Measurements from ENCODE around the gene SAP30BP. TPM values are rescaled to one million over a fixed set of nuclear protein-coding genes. Genes with fewer than 3 reads are reported as not detected.

The SAP30BP gene
- polyA plus RNA-seq, 1 donor (not counting 4 experiments of a cell fraction or from before 2014, with no cell fraction given) = 99.0 TPM

- Histone ChIP-seq H2AFZ (ENCODE audit: control insufficient read depth, low read length) (no peak overlapping the region), H3K36me3 (ENCODE audit: control insufficient read depth in 2 of 2, extremely low read depth in 1 of 2, insufficient read depth in 2 of 2, low read length in 2 of 2) (peaks cover 58 to 75% of the 10 kb centered on the region in 2 experiments), H3K9ac (ENCODE audit: control insufficient read depth, extremely low read depth, insufficient read depth, low read length) (no peak overlapping the region), H3K9me1 (ENCODE audit: control insufficient read depth, extremely low read depth, insufficient read depth, low read length) (no peaks in the 10 kb centered on the region), H3K27ac (ENCODE audit: control insufficient read depth, insufficient read depth, low read length) (no peak overlapping the region), H3K4me1 (ENCODE audit: control insufficient read depth, extremely low read depth, insufficient read depth, low read length) (no peaks in the 10 kb centered on the region), H4K20me1 (ENCODE audit: control insufficient read depth, extremely low read depth, insufficient read depth, low read length) (peaks cover 80% of the 10 kb centered on the region), H3K27me3 (ENCODE audit: control insufficient read depth, extremely low read depth, insufficient read depth, low read length) (no peaks in the 10 kb centered on the region), H3K4me3 (ENCODE audit: control insufficient read depth in 2 of 3, extremely low read depth in 1 of 3, insufficient read depth in 2 of 3, low read depth in 1 of 3, low read length in 3 of 3) (no peak overlapping the region), H3K4me2 (ENCODE audit: control insufficient read depth, extremely low read depth, insufficient read depth, low read depth, low read length) (no peak overlapping the region), H3K9me3 (ENCODE audit: control insufficient read depth, low read depth, low read length) (no peaks in the 10 kb centered on the region), H3K79me2 (ENCODE audit: control insufficient read depth, insufficient read depth, low read length) (peaks cover 8% of the 10 kb centered on the region)
- DNase-seq (ENCODE audit: low read depth, low spot score) = no peak
- no peak for FAIRE-seq
- dilution Hi-C loops (cut with MboI; ENCODE audit: extremely low pct_ligation_motif_present, low sequenced_read_pairs) = no loop called here
- no peak for TF ChIP-seq EZH2 (IDR thresholded peaks at IDR 0.05; ENCODE audit: low read length)
- TF ChIP-seq CTCF (optimal IDR thresholded peaks at IDR 0.05 in 1 of 3, IDR thresholded peaks at IDR 0.05 in 1 of 3, conservative IDR thresholded peaks at IDR 0.05 in 1 of 3; ENCODE audit: extremely low read depth in 1 of 3, insufficient read depth in 2 of 3, low read length in 3 of 3) = peak in 1 of 3 experiments; percentile 7
Observed at GRCh38 chr17:75755205-75755901, 88.2 kb downstream of the SAP30BP start.

GRCh38 chr17:75755990-75756389 is 88.9 kb downstream of the SAP30BP start:
- Histone ChIP-seq H3K27ac (ENCODE audit: control insufficient read depth, insufficient read depth, low read length) (no peak overlapping the region), H3K36me3 (ENCODE audit: control insufficient read depth in 2 of 2, extremely low read depth in 1 of 2, insufficient read depth in 2 of 2, low read length in 2 of 2) (peaks cover 52 to 68% of the 10 kb centered on the region in 2 experiments), H3K9me3 (ENCODE audit: control insufficient read depth, low read depth, low read length) (no peaks in the 10 kb centered on the region), H4K20me1 (ENCODE audit: control insufficient read depth, extremely low read depth, insufficient read depth, low read length) (peaks cover 77% of the 10 kb centered on the region), H3K4me1 (ENCODE audit: control insufficient read depth, extremely low read depth, insufficient read depth, low read length) (no peaks in the 10 kb centered on the region), H3K4me3 (ENCODE audit: control insufficient read depth in 2 of 3, extremely low read depth in 1 of 3, insufficient read depth in 2 of 3, low read depth in 1 of 3, low read length in 3 of 3) (no peak overlapping the region), H3K9me1 (ENCODE audit: control insufficient read depth, extremely low read depth, insufficient read depth, low read length) (no peaks in the 10 kb centered on the region), H3K79me2 (ENCODE audit: control insufficient read depth, insufficient read depth, low read length) (peaks cover 3% of the 10 kb centered on the region), H3K27me3 (ENCODE audit: control insufficient read depth, extremely low read depth, insufficient read depth, low read length) (no peaks in the 10 kb centered on the region), H2AFZ (ENCODE audit: control insufficient read depth, low read length) (no peak overlapping the region), H3K4me2 (ENCODE audit: control insufficient read depth, extremely low read depth, insufficient read depth, low read depth, low read length) (no peak overlapping the region), H3K9ac (ENCODE audit: control insufficient read depth, extremely low read depth, insufficient read depth, low read length) (no peak overlapping the region)
- TF ChIP-seq CTCF (optimal IDR thresholded peaks at IDR 0.05 in 1 of 3, IDR thresholded peaks at IDR 0.05 in 1 of 3, conservative IDR thresholded peaks at IDR 0.05 in 1 of 3; ENCODE audit: extremely low read depth in 1 of 3, insufficient read depth in 2 of 3, low read length in 3 of 3) (no peak), EZH2 (IDR thresholded peaks at IDR 0.05; ENCODE audit: low read length) (no peak)
- FAIRE-seq = no peak
- dilution Hi-C loops (cut with MboI; ENCODE audit: extremely low pct_ligation_motif_present, low sequenced_read_pairs) = no loop called here
- DNase-seq (ENCODE audit: low read depth, low spot score) = no peak

Measured in keratinocyte (primary cell).